Liver (tissue), 9 donors: Measurements from ENCODE around the gene PTPRB. TPM values are rescaled to one million over a fixed set of nuclear protein-coding genes. Genes with fewer than 3 reads are reported as not detected.

Source experiments
- DNase-seq: peaks from one replicate; pipeline ENCODE4 v3.0.0-alpha.2; 2017; ENCODE audit warnings: low spot score
- H3K27ac ChIP-seq, 2 donors: one replicate each; pipeline ENCODE4 v1.7.0; 2013; ENCODE audit warnings: inconsistent platforms in 2 of 2, low read length in 2 of 2, control low read depth in 1 of 2, low read depth in 1 of 2, mild to moderate bottlenecking in 1 of 2
- H3K27me3 ChIP-seq, 4 donors: one replicate each; pipeline versions ENCODE4 v1.6.1 to v1.7.0; 2013; ENCODE audit warnings: low read length in 3 of 4, inconsistent platforms in 1 of 4, mild to moderate bottlenecking in 1 of 4, moderate library complexity in 1 of 4; ENCODE audit not compliant: control insufficient read depth in 4 of 4, insufficient read depth in 4 of 4
- H3K36me3 ChIP-seq, 4 donors: one replicate each; pipeline versions ENCODE4 v1.6.1 to v1.7.0; 2013; ENCODE audit warnings: low read length in 3 of 4, mild to moderate bottlenecking in 3 of 4, low read depth in 1 of 4, moderate library complexity in 1 of 4; ENCODE audit not compliant: control insufficient read depth in 4 of 4, insufficient read depth in 3 of 4
- H3K4me1 ChIP-seq, 4 donors: one replicate each; pipeline versions ENCODE4 v1.6.1 to v1.7.0; 2013; ENCODE audit warnings: low read length in 3 of 4, mild to moderate bottlenecking in 3 of 4, moderate library complexity in 1 of 4; ENCODE audit not compliant: control insufficient read depth in 4 of 4, insufficient read depth in 4 of 4
- H3K4me3 ChIP-seq, 3 donors: one replicate each; pipeline versions ENCODE4 v1.6.1 to v1.7.0; 2013; ENCODE audit warnings: low read length in 3 of 3, control low read depth in 1 of 3, low read depth in 1 of 3, mild to moderate bottlenecking in 1 of 3
- H3K9ac ChIP-seq, 2 donors: one replicate each; pipeline ENCODE4 v1.7.0; 2013; ENCODE audit warnings: low read length in 2 of 2, mild to moderate bottlenecking in 2 of 2, moderate library complexity in 2 of 2, control low read depth in 1 of 2, low read depth in 1 of 2
- H3K9me3 ChIP-seq, 4 donors: one replicate each; pipeline versions ENCODE4 v1.6.1 to v1.7.0; 2013; ENCODE audit warnings: low read length in 3 of 4; ENCODE audit not compliant: control insufficient read depth in 4 of 4
- FOXA1 ChIP-seq: IDR thresholded peaks from 2 replicates; pipeline ENCODE4 v1.6.1; 2016; ENCODE audit warnings: antibody characterized with exemption
- FOXA2 ChIP-seq: IDR thresholded peaks from 2 replicates; pipeline ENCODE4 v1.6.1; 2016; ENCODE audit warnings: antibody characterized with exemption
- GABPA ChIP-seq, 2 donors: IDR thresholded peaks in 1 of 2; conservative IDR thresholded peaks in 1 of 2; 2 replicates each; pipeline ENCODE4 v1.6.1; 2016; ENCODE audit warnings: antibody characterized with exemption in 2 of 2, mild to moderate bottlenecking in 1 of 2, moderate library complexity in 1 of 2
- HNF4A ChIP-seq, 2 donors: conservative IDR thresholded peaks; 2 replicates each; pipeline ENCODE4 v1.6.1; 2016; ENCODE audit warnings: antibody characterized with exemption in 2 of 2, mild to moderate bottlenecking in 2 of 2
- HNF4G ChIP-seq: IDR thresholded peaks from 2 replicates; pipeline ENCODE4 v1.6.1; 2016; ENCODE audit warnings: antibody characterized with exemption
- JUND ChIP-seq, 2 donors: IDR thresholded peaks; 2 replicates each; pipeline ENCODE4 v1.6.1; 2016; ENCODE audit warnings: antibody characterized with exemption in 2 of 2
- RXRA ChIP-seq, 2 donors: IDR thresholded peaks; 2 replicates each; pipeline ENCODE4 v1.6.1; 2017 to 2018; ENCODE audit warnings: antibody characterized with exemption in 2 of 2, mild to moderate bottlenecking in 1 of 2
- SP1 ChIP-seq: IDR thresholded peaks from 2 replicates; pipeline ENCODE4 v1.6.1; 2018; ENCODE audit warnings: antibody characterized with exemption, mild to moderate bottlenecking
- TAF1 ChIP-seq: conservative IDR thresholded peaks from 2 replicates; pipeline ENCODE4 v1.6.1; 2016; ENCODE audit warnings: antibody characterized with exemption, mild to moderate bottlenecking
- WGBS: extraction: QIAGEN DNeasy Blood & Tissue Kit; methylation state at CpG from one replicate; pipeline ENCODE4 v1.1.7; 2013; 5-methylcytosine and 5-hydroxymethylcytosine counted together
- polyA plus RNA-seq, 2 donors: library from polyadenylated mRNA; stranded (reverse) in 1 of 2; unstranded in 1 of 2; fragments of 200-250 nt in 1 of 2; fragments of >200 nt in 1 of 2; fragmentation: Nextera tagmentation in 1 of 2; extraction: Ambion mirVana in 1 of 2; gene quantifications; one replicate each; pipeline versions ENCODE4 v1.2.1 to v1.2.3, GENCODE V29; 2013 to 2015
- total RNA-seq, 2 donors: library from RNA; depleted of rRNA; stranded (reverse); fragments of >200 nt; gene quantifications; one replicate each; pipeline ENCODE4 v1.2.3, GENCODE V29; 2014
- TF ChIP-seq, protein P1 (sequence below): IDR thresholded peaks from 2 replicates; pipeline ENCODE4 v1.6.1; 2016; ENCODE audit warnings: antibody characterized with exemption, mild to moderate bottlenecking
- TF ChIP-seq, protein P2 (sequence below): IDR thresholded peaks from 2 replicates; pipeline ENCODE4 v1.6.1; 2016; ENCODE audit warnings: antibody characterized with exemption
- TF ChIP-seq, protein P3 (sequence below): IDR thresholded peaks from 2 replicates; pipeline ENCODE4 v1.6.1; 2016; ENCODE audit warnings: antibody characterized with exemption
- TF ChIP-seq, protein P4 (sequence below): IDR thresholded peaks from 2 replicates; pipeline ENCODE4 v1.6.1; 2016; ENCODE audit warnings: antibody characterized with exemption
- donor health status: healthy.
- donor health status: healthy.
- donor health status: healthy.
- donor health status: healthy.
- donor health status: healthy.

PTPRB gene
- total and polyA plus RNA-seq, 4 donors: 6.3 to 64.9 (median 8.4) TPM

DNA sequence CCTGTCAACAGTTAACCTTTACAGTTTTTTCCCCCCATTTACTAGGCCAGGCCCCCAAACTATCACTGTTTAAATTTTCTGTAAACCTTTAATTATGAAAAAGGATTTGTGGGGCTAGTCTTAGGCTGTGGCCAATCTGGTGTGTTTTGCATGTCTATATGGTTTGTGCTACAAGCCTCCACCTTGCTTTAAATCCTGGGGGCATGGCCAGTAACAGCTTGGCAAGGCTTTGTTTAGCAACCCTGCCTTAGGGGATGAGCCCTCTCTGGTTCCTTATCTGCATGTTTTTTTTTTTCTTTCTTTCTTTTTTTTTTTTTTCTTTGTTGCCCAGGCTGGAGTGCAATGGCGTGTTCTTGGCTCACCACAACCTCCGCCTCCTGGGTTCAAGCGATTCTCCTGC, 168.5 kb downstream of the PTPRB start:
- 91% methylated on average over 3 of the region's 3 CpGs for WGBS
- Histone ChIP-seq H3K27me3 (no peaks in the 10 kb centered on the region), H3K4me1 (no peaks in the 10 kb centered on the region), H3K36me3 (no peaks in the 10 kb centered on the region), H3K9ac (no peak overlapping the region), H3K4me3 (no peak overlapping the region), H3K9me3 (no peaks in the 10 kb centered on the region), H3K27ac (no peak overlapping the region)
- TF ChIP-seq, protein P1, sequence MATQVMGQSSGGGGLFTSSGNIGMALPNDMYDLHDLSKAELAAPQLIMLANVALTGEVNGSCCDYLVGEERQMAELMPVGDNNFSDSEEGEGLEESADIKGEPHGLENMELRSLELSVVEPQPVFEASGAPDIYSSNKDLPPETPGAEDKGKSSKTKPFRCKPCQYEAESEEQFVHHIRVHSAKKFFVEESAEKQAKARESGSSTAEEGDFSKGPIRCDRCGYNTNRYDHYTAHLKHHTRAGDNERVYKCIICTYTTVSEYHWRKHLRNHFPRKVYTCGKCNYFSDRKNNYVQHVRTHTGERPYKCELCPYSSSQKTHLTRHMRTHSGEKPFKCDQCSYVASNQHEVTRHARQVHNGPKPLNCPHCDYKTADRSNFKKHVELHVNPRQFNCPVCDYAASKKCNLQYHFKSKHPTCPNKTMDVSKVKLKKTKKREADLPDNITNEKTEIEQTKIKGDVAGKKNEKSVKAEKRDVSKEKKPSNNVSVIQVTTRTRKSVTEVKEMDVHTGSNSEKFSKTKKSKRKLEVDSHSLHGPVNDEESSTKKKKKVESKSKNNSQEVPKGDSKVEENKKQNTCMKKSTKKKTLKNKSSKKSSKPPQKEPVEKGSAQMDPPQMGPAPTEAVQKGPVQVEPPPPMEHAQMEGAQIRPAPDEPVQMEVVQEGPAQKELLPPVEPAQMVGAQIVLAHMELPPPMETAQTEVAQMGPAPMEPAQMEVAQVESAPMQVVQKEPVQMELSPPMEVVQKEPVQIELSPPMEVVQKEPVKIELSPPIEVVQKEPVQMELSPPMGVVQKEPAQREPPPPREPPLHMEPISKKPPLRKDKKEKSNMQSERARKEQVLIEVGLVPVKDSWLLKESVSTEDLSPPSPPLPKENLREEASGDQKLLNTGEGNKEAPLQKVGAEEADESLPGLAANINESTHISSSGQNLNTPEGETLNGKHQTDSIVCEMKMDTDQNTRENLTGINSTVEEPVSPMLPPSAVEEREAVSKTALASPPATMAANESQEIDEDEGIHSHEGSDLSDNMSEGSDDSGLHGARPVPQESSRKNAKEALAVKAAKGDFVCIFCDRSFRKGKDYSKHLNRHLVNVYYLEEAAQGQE: no peak
- no peak for DNase-seq

DNA sequence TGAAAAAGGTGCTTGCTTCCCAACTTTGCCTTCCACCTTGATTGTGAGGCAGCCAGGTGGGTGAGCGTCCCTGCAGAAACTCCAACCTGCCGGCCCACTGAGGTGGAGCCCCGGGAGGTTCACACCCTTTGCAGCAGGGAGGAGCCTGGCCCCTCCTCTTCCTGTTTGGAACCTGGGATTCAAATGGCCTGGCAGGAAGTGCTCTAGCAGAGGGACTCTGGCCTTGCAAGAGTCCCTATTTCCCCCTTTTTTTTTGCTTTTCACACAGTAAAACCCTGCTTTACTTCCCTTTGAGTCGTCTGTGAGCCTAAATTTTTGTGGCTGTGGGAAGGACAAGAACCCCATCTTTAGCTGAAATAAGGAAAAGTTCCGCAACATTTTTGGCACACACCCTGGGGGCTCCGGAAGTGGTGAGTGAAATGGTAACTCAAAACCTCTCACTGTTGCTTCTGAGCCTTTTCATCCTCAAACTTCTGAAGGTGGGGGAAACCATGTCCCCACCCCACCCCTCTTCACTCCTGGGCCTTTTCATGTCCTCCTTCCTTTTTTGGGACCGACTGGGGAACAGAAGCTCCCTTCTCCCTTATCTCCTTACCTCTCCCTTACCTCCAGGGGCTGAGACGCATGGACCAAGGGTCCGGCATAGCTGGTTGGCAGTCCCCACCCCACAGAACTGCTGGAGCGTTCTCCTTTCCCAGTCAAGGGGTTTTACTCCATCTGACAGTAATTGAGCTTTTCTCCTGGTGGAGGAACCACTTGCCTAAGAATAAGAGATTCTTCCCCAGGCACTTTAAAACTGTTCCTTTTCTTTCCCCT, 169.1 kb downstream of the PTPRB start:
- Histone ChIP-seq H3K9me3 (no peaks in the 10 kb centered on the region), H3K27ac (no peak overlapping the region), H3K27me3 (no peaks in the 10 kb centered on the region), H3K4me1 (no peaks in the 10 kb centered on the region), H3K9ac (no peak overlapping the region), H3K36me3 (no peaks in the 10 kb centered on the region), H3K4me3 (no peak overlapping the region)
- WGBS: 74% methylated on average over 10 of the region's 10 CpGs
- no peak for DNase-seq
- no peak for TF ChIP-seq FOXA1
- TF ChIP-seq RXRA (IDR thresholded peaks at IDR 0.05): no peak

DNA sequence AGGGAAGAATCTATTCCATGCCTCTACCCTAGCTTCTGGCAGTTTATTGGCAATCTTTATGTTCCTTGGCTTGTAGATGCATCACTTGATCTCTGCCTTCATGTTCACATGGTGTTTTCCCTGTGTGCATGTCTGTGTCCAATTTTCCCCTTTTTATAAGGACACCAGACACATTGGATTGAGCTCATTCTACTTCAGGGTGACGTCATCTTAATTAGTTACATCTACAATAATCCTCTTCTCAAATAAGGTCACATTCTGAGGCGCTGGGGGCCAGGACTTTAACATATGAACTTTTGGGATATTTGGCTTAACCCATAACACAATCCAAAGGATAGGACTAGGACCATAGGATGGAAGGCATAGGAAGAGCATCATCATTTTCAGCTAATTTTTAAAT, 169.8 kb downstream of the PTPRB start:
- 86% methylated on average over 2 of the region's 2 CpGs for WGBS
- Histone ChIP-seq H3K9me3 (no peaks in the 10 kb centered on the region), H3K9ac (no peak overlapping the region), H3K4me3 (no peak overlapping the region), H3K27me3 (no peaks in the 10 kb centered on the region), H3K27ac (no peak overlapping the region), H3K36me3 (no peaks in the 10 kb centered on the region), H3K4me1 (no peaks in the 10 kb centered on the region)
- TF ChIP-seq FOXA2 (no peak), JUND (IDR thresholded peaks at IDR 0.05) (no peak)
- DNase-seq: no peak

DNA sequence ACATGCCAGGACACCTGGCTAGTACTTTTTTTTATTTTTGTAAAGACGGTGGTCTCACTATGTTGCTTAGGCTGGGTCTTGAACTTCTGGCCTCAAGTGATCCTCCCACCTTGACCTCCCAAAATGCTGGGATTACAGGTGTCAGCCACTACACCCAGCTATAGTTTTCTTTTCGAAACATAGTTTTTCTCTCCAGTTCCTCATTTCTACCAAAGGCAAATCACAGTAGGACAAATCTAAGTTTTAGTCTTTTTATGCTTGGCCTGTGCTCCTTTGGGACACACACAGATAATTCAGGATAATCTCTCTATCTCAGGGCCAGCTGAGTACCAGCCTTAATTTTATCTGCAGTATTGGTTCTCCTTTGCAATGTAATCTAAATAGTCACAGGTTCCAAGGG, 170.5 kb downstream of the PTPRB start:
- Histone ChIP-seq H3K9me3 (no peaks in the 10 kb centered on the region), H3K36me3 (no peaks in the 10 kb centered on the region), H3K4me3 (no peak overlapping the region), H3K27me3 (no peaks in the 10 kb centered on the region), H3K4me1 (no peaks in the 10 kb centered on the region), H3K27ac (no peak overlapping the region), H3K9ac (no peak overlapping the region)
- no peak for TF ChIP-seq FOXA2
- no peak for TF ChIP-seq FOXA1
- no peak for TF ChIP-seq HNF4G
- no peak for TF ChIP-seq TAF1
- no peak for TF ChIP-seq HNF4A (conservative IDR thresholded peaks at IDR 0.05)
- TF ChIP-seq JUND (IDR thresholded peaks at IDR 0.05): no peak
- TF ChIP-seq GABPA (IDR thresholded peaks at IDR 0.05 in 1 of 2, conservative IDR thresholded peaks at IDR 0.05 in 1 of 2): no peak
- TF ChIP-seq, protein P2, sequence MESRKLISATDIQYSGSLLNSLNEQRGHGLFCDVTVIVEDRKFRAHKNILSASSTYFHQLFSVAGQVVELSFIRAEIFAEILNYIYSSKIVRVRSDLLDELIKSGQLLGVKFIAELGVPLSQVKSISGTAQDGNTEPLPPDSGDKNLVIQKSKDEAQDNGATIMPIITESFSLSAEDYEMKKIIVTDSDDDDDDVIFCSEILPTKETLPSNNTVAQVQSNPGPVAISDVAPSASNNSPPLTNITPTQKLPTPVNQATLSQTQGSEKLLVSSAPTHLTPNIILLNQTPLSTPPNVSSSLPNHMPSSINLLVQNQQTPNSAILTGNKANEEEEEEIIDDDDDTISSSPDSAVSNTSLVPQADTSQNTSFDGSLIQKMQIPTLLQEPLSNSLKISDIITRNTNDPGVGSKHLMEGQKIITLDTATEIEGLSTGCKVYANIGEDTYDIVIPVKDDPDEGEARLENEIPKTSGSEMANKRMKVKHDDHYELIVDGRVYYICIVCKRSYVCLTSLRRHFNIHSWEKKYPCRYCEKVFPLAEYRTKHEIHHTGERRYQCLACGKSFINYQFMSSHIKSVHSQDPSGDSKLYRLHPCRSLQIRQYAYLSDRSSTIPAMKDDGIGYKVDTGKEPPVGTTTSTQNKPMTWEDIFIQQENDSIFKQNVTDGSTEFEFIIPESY: no peak
- TF ChIP-seq, protein P3, sequence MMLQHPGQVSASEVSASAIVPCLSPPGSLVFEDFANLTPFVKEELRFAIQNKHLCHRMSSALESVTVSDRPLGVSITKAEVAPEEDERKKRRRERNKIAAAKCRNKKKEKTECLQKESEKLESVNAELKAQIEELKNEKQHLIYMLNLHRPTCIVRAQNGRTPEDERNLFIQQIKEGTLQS: no peak
- TF ChIP-seq, protein P4, sequence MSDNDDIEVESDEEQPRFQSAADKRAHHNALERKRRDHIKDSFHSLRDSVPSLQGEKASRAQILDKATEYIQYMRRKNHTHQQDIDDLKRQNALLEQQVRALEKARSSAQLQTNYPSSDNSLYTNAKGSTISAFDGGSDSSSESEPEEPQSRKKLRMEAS: no peak
- no peak for TF ChIP-seq SP1
- no peak for DNase-seq
- 83% methylated on average over 2 of the region's 2 CpGs for WGBS
